ENCODE measurements around the gene CACNB4. TPM values are rescaled to one million over a fixed set of nuclear protein-coding genes. Genes with fewer than 3 reads are reported as not detected.

The CACNB4 gene
- total and polyA plus RNA-seq, 9 of the 15 experiments (the other 6 are each of a cell fraction or from before 2014, with no cell fraction given): 0.01 to 0.20 (median 0.04) TPM; not detected in 1

DNA sequence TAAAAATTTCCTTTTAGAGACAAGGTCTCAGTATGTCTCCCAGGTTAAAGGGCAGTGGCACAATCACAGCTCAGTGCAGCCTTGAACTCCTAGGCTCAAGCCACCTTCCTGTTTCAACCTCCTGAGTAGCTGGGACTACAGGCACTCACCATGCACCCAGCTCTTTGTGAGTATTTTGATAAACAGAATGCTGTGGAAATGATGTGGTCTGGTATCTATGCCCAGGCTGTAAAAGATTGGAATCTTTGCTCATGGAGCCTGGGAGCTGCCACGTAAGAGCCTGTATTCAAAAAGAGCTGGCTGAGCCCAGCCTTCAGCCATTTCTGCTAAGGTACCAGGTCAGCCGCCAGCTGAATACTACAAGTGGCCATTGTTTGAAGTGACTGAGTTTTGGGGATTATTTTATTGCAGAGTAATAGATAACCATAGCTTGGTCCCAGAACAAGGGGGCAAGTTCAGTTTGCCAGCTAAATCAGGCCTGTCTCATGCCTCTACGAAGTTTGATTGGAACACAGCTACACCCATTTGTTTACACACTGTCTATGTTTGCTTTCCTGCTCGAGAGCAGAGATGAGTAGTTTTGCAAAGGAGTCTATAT lies 249.3 kb downstream of the CACNB4 start:
- no peak overlapping the region for H2AFZ ChIP-seq (ENCODE audit: low read depth, low read length)
- in situ Hi-C loops (cut with MboI): no loop called here
- no TSS peak for BruUV-seq (replicated peaks)
- H4K20me1 ChIP-seq (replicated peaks; ENCODE audit: control insufficient read depth, insufficient read depth, low read length): no peaks in the 10 kb centered on the region
- peaks cover 0 to 5% of the 10 kb centered on the region in 2 experiments; a peak in 2 of 5 replicates for H3K27me3 ChIP-seq (ENCODE audit: control insufficient read depth in 2 of 2, insufficient read depth in 2 of 2, low read length in 2 of 2)
- no peak overlapping the region for H3K27ac ChIP-seq (ENCODE audit: extremely low read depth, low read depth, low read length)
- no peak overlapping the region for H3K9ac ChIP-seq (ENCODE audit: insufficient read depth in 1 of 2, low read depth in 2 of 2, low read length in 2 of 2)
- TF ChIP-seq FOXA3 (CRISPR knock-in tag; conservative IDR thresholded peaks at IDR 0.05 in 1 of 2, IDR thresholded peaks at IDR 0.05 in 1 of 2): peak in 1 of 2 experiments; percentile 39; a peak in 1 of 4 replicates
- TF ChIP-seq ATF7 (IDR thresholded peaks at IDR 0.05): no peak
- TF ChIP-seq LARP7 (IDR thresholded peaks at IDR 0.05): no peak
- TF ChIP-seq L3MBTL2 (IDR thresholded peaks at IDR 0.05): 0 out of 2 replicates have a peak, but pooled peaks have one; percentile 23
- no peak for TF ChIP-seq ZFP36 (IDR thresholded peaks at IDR 0.05; ENCODE audit: low read depth, low read length, partially characterized antibody)
- TF ChIP-seq, protein P1, sequence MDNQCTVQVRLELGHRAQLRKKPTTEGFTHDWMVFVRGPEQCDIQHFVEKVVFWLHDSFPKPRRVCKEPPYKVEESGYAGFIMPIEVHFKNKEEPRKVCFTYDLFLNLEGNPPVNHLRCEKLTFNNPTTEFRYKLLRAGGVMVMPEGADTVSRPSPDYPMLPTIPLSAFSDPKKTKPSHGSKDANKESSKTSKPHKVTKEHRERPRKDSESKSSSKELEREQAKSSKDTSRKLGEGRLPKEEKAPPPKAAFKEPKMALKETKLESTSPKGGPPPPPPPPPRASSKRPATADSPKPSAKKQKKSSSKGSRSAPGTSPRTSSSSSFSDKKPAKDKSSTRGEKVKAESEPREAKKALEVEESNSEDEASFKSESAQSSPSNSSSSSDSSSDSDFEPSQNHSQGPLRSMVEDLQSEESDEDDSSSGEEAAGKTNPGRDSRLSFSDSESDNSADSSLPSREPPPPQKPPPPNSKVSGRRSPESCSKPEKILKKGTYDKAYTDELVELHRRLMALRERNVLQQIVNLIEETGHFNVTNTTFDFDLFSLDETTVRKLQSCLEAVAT (IDR thresholded peaks at IDR 0.05): no peak
- no peaks in the 10 kb centered on the region for H3K79me2 ChIP-seq (ENCODE audit: control insufficient read depth, insufficient read depth, low read length)
- H3K9me1 ChIP-seq (ENCODE audit: control insufficient read depth, insufficient read depth, low read length): no peaks in the 10 kb centered on the region
- ChIA-PET CTCF (ENCODE audit: low intra/inter-chr PET ratio) (no interaction called here), POLR2A (interaction anchor here (0.5 to 2.8 kb wide), 9 partner anchors 9 to 158 kb away, joined by 3 to 7 read pairs (median 3); partner anchors contain the start of gene ARL5A)
- no peaks in the 10 kb centered on the region for H3K9me3 ChIP-seq (replicated peaks; ENCODE audit: control insufficient read depth, insufficient read depth, low read depth, low read length)
- intact Hi-C loops (cut with micrococcal nuclease): no loop called here
- peaks cover 0 to 14% of the 10 kb centered on the region in 2 experiments; a peak in 3 of 5 replicates for H3K4me1 ChIP-seq (replicated peaks in 1 of 2; ENCODE audit: control insufficient read depth in 2 of 2, insufficient read depth in 2 of 2, low read length in 2 of 2)
- 11% methylated on average over 4 of the region's 4 CpGs for WGBS (ENCODE audit: insufficient coverage, low coverage, missing lambda C conversion rate)
- no peak overlapping the region for H3K4me3 ChIP-seq
- ATAC-seq (peak; percentile 26; the same call in 2 of the 3 replicates), FAIRE-seq (no peak), DNase-seq (ENCODE audit: extremely low read depth in 1 of 4, low spot score in 3 of 4) (no peak)
- H3K36me3 ChIP-seq (ENCODE audit: control insufficient read depth, insufficient read depth, low read length): no peaks in the 10 kb centered on the region
- H3K4me2 ChIP-seq (ENCODE audit: insufficient read depth, low read length): no peak overlapping the region

All from K562 (cell line).